Esophagus squamous epithelium (tissue), 4 donors: ENCODE measurements around the gene VOPP1.

Source experiments
- CTCF ChIP-seq, 6 experiments: fragments of 450-650 bp in 4 of 6; fragments of 200-600 bp in 2 of 6; sonication (generic) in 2 of 6; IDR thresholded peaks; one replicate each; pipeline ENCODE4 v1.5.1; 2016 to 2019; ENCODE audit warnings: antibody characterized with exemption in 6 of 6, mild to moderate bottlenecking in 4 of 6, moderate library complexity in 4 of 6
- POLR2A ChIP-seq, 4 donors: fragments of 450-650 bp; IDR thresholded peaks; one replicate each; pipeline ENCODE4 v1.6.1; 2017; ENCODE audit warnings: antibody characterized with exemption in 4 of 4, mild to moderate bottlenecking in 4 of 4, moderate library complexity in 3 of 4

- TF ChIP-seq POLR2A (IDR thresholded peaks at IDR 0.05) (no peak), CTCF (IDR thresholded peaks at IDR 0.05) (no peak)
These were observed 20.2 kb upstream of the VOPP1 start for GRCh38 chr7:55592492-55592891.
